Measurements from ENCODE around the gene TBC1D26.

TBC1D26 gene

DNA sequence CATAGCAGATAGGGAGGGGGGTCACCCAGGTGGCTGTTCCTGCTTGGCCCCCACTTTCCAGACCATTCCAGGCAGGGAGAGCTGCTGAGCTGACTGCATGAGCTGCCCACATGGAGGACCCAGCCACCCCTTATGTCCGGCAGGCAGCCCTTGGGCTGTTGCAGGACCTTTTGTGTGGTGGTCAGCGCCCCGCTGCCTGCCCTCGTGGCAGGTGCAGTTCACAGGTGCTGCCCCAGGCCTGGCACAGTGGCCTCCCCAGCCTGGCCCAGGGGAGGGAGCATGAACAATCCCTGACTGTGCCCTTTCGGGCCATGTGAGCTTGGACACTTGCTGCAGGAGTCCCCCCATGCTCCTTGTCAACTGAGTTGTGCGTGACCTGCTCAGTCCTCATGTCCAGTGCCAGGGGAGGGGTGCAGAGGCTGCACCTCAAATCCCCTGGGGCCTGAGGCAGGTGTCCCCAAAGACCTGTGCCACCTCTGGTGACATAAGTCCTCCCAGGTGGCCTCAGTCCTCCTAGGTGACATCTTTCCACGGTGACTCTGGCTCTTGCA, 8.6 kb downstream of the TBC1D26 start (continued):
- TF ChIP-seq ZNF157 (tag by site-specific recombination; IDR thresholded peaks at IDR 0.05) = no peak
- TF ChIP-seq ZBTB7A (tag by site-specific recombination; IDR thresholded peaks at IDR 0.05; ENCODE audit: low read depth) = no peak
- TF ChIP-seq, protein P1, sequence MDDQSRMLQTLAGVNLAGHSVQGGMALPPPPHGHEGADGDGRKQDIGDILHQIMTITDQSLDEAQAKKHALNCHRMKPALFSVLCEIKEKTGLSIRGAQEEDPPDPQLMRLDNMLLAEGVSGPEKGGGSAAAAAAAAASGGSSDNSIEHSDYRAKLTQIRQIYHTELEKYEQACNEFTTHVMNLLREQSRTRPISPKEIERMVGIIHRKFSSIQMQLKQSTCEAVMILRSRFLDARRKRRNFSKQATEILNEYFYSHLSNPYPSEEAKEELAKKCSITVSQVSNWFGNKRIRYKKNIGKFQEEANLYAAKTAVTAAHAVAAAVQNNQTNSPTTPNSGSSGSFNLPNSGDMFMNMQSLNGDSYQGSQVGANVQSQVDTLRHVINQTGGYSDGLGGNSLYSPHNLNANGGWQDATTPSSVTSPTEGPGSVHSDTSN (CRISPR knock-in tag; IDR thresholded peaks at IDR 0.05) = no peak
- no peak for TF ChIP-seq SETDB1 (IDR thresholded peaks at IDR 0.05; ENCODE audit: insufficient read length, low read length)
- no peak for TF ChIP-seq ZNF670 (tag by site-specific recombination; IDR thresholded peaks at IDR 0.05; ENCODE audit: low read depth)
- no peak for TF ChIP-seq KLF10 (tag by site-specific recombination; IDR thresholded peaks at IDR 0.05)
- TF ChIP-seq, protein P2, sequence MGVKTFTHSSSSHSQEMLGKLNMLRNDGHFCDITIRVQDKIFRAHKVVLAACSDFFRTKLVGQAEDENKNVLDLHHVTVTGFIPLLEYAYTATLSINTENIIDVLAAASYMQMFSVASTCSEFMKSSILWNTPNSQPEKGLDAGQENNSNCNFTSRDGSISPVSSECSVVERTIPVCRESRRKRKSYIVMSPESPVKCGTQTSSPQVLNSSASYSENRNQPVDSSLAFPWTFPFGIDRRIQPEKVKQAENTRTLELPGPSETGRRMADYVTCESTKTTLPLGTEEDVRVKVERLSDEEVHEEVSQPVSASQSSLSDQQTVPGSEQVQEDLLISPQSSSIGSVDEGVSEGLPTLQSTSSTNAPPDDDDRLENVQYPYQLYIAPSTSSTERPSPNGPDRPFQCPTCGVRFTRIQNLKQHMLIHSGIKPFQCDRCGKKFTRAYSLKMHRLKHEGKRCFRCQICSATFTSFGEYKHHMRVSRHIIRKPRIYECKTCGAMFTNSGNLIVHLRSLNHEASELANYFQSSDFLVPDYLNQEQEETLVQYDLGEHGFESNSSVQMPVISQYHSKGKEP (tag by site-specific recombination; IDR thresholded peaks at IDR 0.05) = no peak
- no peak for TF ChIP-seq ZNF121 (tag by site-specific recombination; IDR thresholded peaks at IDR 0.05)

DNA sequence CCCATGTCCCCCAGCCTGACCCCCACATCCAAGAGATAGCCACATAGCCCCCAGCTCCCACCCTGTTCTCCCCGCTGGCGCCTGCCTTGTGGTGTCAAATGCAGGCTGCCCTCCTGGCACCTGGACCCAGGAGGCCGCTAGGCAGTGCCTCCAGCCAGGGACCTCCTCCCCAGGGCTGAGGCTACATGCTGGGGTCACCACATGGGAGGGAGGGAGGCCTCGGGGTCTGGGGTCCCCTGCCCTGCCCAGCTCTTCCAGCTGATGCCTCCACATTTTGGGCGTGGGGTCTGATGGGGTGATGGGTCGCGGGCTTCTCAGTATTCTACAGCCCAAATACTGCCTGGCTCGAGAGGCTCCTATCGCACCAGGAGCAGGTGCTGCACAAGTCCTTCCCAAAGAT, 9.5 kb downstream of the TBC1D26 start:
- TF ChIP-seq, protein P3, sequence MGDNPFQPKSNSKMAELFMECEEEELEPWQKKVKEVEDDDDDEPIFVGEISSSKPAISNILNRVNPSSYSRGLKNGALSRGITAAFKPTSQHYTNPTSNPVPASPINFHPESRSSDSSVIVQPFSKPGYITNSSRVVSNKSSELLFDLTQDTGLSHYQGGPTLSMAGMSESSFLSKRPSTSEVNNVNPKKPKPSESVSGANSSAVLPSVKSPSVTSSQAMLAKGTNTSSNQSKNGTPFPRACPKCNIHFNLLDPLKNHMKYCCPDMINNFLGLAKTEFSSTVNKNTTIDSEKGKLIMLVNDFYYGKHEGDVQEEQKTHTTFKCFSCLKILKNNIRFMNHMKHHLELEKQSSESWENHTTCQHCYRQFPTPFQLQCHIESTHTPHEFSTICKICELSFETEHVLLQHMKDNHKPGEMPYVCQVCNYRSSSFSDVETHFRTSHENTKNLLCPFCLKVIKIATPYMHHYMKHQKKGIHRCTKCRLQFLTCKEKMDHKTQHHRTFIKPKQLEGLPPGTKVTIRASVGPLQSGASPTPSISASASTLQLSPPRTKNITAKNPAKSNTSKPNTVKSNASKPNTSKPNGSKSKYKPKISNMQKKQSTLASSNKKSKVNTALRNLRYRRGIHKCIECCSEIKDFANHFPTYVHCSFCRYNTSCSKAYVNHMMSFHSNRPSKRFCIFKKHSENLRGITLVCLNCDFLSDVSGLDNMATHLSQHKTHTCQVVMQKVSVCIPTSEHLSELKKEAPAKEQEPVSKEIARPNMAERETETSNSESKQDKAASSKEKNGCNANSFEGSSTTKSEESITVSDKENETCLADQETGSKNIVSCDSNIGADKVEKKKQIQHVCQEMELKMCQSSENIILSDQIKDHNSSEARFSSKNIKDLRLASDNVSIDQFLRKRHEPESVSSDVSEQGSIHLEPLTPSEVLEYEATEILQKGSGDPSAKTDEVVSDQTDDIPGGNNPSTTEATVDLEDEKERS (tag by site-specific recombination; IDR thresholded peaks at IDR 0.05) = no peak
- no peak for TF ChIP-seq GLIS2 (tag by site-specific recombination; IDR thresholded peaks at IDR 0.05)
- H3K9me3 ChIP-seq (ENCODE audit: control insufficient read depth, insufficient read depth, low read depth, low read length) = no peaks in the 10 kb centered on the region
- H3K27ac ChIP-seq (ENCODE audit: extremely low read depth, low read depth, low read length) = no peak overlapping the region
- peaks cover 3% of the 10 kb centered on the region; the same call in 1 of the 2 replicates for H3K4me1 ChIP-seq (ENCODE audit: control insufficient read depth, insufficient read depth, low read length)
- POLR2A ChIA-PET = no interaction called here
- H3K4me3 ChIP-seq (ENCODE audit: low read depth, low read length) = no peak overlapping the region
- CTCF ChIA-PET = no interaction called here
- H3K36me3 ChIP-seq (ENCODE audit: control insufficient read depth in 2 of 2, insufficient read depth in 1 of 2, low read length in 2 of 2) = no peaks in the 10 kb centered on the region

DNA sequence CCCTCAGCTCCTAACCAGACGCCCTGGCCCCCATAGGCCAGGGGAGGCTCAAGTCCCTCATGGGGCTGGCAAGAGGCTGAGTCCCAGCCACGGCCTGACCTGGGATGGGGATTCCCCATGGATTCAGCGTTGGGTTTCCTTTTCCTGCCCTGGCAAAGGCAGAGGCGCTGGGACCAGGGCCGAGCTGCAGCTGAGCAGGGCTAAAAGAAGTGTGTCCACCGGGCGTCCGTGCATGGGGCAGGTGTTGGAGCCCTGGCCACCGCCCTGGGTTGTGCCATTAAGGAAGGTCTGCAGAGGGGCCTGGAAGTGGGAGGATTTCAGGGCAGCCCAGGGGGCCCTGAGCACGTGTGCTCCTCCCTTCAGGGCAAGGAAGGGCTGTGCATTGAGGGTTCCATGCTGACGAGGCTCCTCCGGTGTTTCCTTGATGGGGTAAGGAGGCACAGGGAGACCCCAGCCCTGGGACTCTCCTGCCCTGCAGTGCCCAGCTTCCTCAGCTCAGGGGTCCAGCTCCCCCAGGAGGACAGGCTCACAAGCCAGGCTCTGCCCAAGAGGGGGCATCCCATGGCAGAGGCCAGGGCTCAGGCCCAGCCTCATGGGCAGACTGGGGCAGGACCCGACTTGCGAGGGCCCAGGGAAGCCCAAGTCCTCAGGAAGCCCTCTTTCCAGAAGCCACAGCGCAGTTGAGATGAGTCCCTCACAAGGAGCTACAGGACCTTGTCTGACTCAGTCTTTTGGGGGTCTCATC, 10.1 kb downstream of the TBC1D26 start:
- CTCF ChIA-PET = no interaction called here
- TF ChIP-seq EGR2 (tag by site-specific recombination; IDR thresholded peaks at IDR 0.05; ENCODE audit: low read depth) = no peak
- TF ChIP-seq OSR2 (tag by site-specific recombination; IDR thresholded peaks at IDR 0.05) = no peak
- no peak for TF ChIP-seq KLF1 (tag by site-specific recombination; IDR thresholded peaks at IDR 0.05)
- TF ChIP-seq ZNF37A (tag by site-specific recombination; IDR thresholded peaks at IDR 0.05) = no peak
- no peak for TF ChIP-seq KLF9 (tag by site-specific recombination; IDR thresholded peaks at IDR 0.05; ENCODE audit: low read depth)
- TF ChIP-seq KLF7 (tag by site-specific recombination; IDR thresholded peaks at IDR 0.05; ENCODE audit: borderline replicate concordance) = no peak
- TF ChIP-seq ZNF274 (IDR thresholded peaks at IDR 0.05; ENCODE audit: low read length) = no peak
- TF ChIP-seq ZNF274 (tag by site-specific recombination; IDR thresholded peaks at IDR 0.05; ENCODE audit: borderline replicate concordance) = no peak
- TF ChIP-seq, protein P4, sequence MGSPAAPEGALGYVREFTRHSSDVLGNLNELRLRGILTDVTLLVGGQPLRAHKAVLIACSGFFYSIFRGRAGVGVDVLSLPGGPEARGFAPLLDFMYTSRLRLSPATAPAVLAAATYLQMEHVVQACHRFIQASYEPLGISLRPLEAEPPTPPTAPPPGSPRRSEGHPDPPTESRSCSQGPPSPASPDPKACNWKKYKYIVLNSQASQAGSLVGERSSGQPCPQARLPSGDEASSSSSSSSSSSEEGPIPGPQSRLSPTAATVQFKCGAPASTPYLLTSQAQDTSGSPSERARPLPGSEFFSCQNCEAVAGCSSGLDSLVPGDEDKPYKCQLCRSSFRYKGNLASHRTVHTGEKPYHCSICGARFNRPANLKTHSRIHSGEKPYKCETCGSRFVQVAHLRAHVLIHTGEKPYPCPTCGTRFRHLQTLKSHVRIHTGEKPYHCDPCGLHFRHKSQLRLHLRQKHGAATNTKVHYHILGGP (tag by site-specific recombination; IDR thresholded peaks at IDR 0.05) = no peak
- TF ChIP-seq ZNF610 (tag by site-specific recombination; IDR thresholded peaks at IDR 0.05; ENCODE audit: borderline replicate concordance) = no peak
- TF ChIP-seq SP7 (tag by site-specific recombination; IDR thresholded peaks at IDR 0.05) = no peak
- no peak for TF ChIP-seq IKZF3 (tag by site-specific recombination; IDR thresholded peaks at IDR 0.05)
- TF ChIP-seq, protein P5, sequence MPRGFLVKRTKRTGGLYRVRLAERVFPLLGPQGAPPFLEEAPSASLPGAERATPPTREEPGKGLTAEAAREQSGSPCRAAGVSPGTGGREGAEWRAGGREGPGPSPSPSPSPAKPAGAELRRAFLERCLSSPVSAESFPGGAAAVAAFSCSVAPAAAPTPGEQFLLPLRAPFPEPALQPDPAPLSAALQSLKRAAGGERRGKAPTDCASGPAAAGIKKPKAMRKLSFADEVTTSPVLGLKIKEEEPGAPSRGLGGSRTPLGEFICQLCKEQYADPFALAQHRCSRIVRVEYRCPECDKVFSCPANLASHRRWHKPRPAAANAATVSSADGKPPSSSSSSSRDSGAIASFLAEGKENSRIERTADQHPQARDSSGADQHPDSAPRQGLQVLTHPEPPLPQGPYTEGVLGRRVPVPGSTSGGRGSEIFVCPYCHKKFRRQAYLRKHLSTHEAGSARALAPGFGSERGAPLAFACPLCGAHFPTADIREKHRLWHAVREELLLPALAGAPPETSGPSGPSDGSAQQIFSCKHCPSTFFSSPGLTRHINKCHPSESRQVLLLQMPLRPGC (tag by site-specific recombination; IDR thresholded peaks at IDR 0.05) = no peak

More for the DNA sequence above, 10.1 kb downstream of the TBC1D26 start:
- POLR2A ChIA-PET = interaction anchor here (0.6 kb wide), 1 partner anchor 97 kb away, joined by 3 read pairs; no protein-coding TSS in a partner anchor
- Histone ChIP-seq H3K36me3 (ENCODE audit: control insufficient read depth in 2 of 2, insufficient read depth in 1 of 2, low read length in 2 of 2) (no peaks in the 10 kb centered on the region), H3K4me1 (ENCODE audit: control insufficient read depth, insufficient read depth, low read length) (peaks cover 3% of the 10 kb centered on the region; the same call in 1 of the 2 replicates), H3K27ac (ENCODE audit: extremely low read depth, low read depth, low read length) (no peak overlapping the region), H3K9me3 (ENCODE audit: control insufficient read depth, insufficient read depth, low read depth, low read length) (no peaks in the 10 kb centered on the region), H3K4me3 (ENCODE audit: low read depth, low read length) (no peak overlapping the region)
